NOMO-1 treated with DMSO at 0.1 percent for 48 hours (cell line): ENCODE results near the gene SMARCC1.
A peak's percentile ranks its signal among the peaks of the same experiment; 100 is the strongest.

Experiments used
- DNase-seq: peaks from one replicate; lab custom pipeline; 2025; ENCODE audit not compliant: unreplicated experiment; lab: John Stamatoyannopoulos, UW

The SMARCC1 gene

GRCh38 chr3:47705391-47705790, 76.3 kb downstream of the SMARCC1 start:
- peak; percentile 20 for DNase-seq

GRCh38 chr3:47704237-47704612, 77.5 kb downstream of the SMARCC1 start:
- DNase-seq, result no peak

GRCh38 chr3:47701388-47701787, 80.3 kb downstream of the SMARCC1 start:
- DNase-seq, result no peak

GRCh38 chr3:47692158-47692557, 89.5 kb downstream of the SMARCC1 start:
- no peak for DNase-seq

GRCh38 chr3:47688488-47688887, 93.2 kb downstream of the SMARCC1 start:
- no peak for DNase-seq

GRCh38 chr3:47685037-47685436, 96.7 kb downstream of the SMARCC1 start:
- no peak for DNase-seq

- no peak for DNase-seq
These were observed 100.7 kb downstream of the SMARCC1 start for GRCh38 chr3:47681016-47681415.

- no peak for DNase-seq
These were observed 103.0 kb downstream of the SMARCC1 start for GRCh38 chr3:47678446-47679338.

GRCh38 chr3:47669026-47669749, 112.5 kb downstream of the SMARCC1 start:
- no peak for DNase-seq

GRCh38 chr3:47666118-47666517, 115.6 kb downstream of the SMARCC1 start:
- no peak for DNase-seq

- DNase-seq, result peak; percentile 4
These were observed 117.2 kb downstream of the SMARCC1 start for GRCh38 chr3:47664519-47664918.

GRCh38 chr3:47663630-47664240, 118.0 kb downstream of the SMARCC1 start:
- DNase-seq, result peak; percentile 36

- no peak for DNase-seq
These were observed 120.5 kb downstream of the SMARCC1 start for GRCh38 chr3:47661121-47661752.

- DNase-seq, result no peak
These were observed 123.2 kb downstream of the SMARCC1 start for GRCh38 chr3:47658444-47658843.

- no peak for DNase-seq
These were observed 129.6 kb downstream of the SMARCC1 start for GRCh38 chr3:47652142-47652541.

GRCh38 chr3:47650294-47650693, 131.4 kb downstream of the SMARCC1 start:
- no peak for DNase-seq

- DNase-seq, result no peak
These were observed 134.1 kb downstream of the SMARCC1 start for GRCh38 chr3:47647550-47647949.

GRCh38 chr3:47646362-47646761, 135.3 kb downstream of the SMARCC1 start:
- DNase-seq, result peak; percentile 5

GRCh38 chr3:47645551-47645950, 136.1 kb downstream of the SMARCC1 start:
- no peak for DNase-seq

- no peak for DNase-seq
These were observed 138.6 kb downstream of the SMARCC1 start for GRCh38 chr3:47643092-47643491.

- DNase-seq, result no peak
These were observed 140.0 kb downstream of the SMARCC1 start for GRCh38 chr3:47641739-47642138.
